Suprapubic skin (tissue), 4 donors: Measurements from ENCODE around the gene SLC6A18. TPM values are rescaled to one million over a fixed set of nuclear protein-coding genes. Genes with fewer than 3 reads are reported as not detected.

Experiments
- DNase-seq, 2 donors: peaks; one replicate each; pipeline ENCODE4 v3.0.0-alpha.2; 2019; ENCODE audit warnings: low spot score in 2 of 2
- H3K27ac ChIP-seq: fragments of 200-600 bp; sonication (generic); one replicate; pipeline ENCODE4 v1.5.1; 2019
- H3K27me3 ChIP-seq: fragments of 200-600 bp; sonication (generic); one replicate; pipeline ENCODE4 v1.5.1; 2019
- H3K36me3 ChIP-seq: fragments of 200-600 bp; sonication (generic); one replicate; pipeline ENCODE4 v1.5.1; 2019
- H3K4me1 ChIP-seq: fragments of 200-600 bp; sonication (generic); one replicate; pipeline ENCODE4 v1.5.1; 2019
- H3K4me3 ChIP-seq: fragments of 200-600 bp; sonication (generic); one replicate; pipeline ENCODE4 v1.5.1; 2019; ENCODE audit warnings: mild to moderate bottlenecking
- H3K9me3 ChIP-seq: fragments of 200-600 bp; sonication (generic); one replicate; pipeline ENCODE4 v1.5.1; 2019
- EP300 ChIP-seq: sonication (generic); formaldehyde crosslinking; IDR thresholded peaks from one replicate; pipeline ENCODE4 v1.6.1; 2017; ENCODE audit warnings: antibody characterized with exemption
- POLR2A ChIP-seq, 2 donors: fragments of 450-650 bp; IDR thresholded peaks; one replicate each; pipeline ENCODE4 v1.6.1; 2017; ENCODE audit warnings: antibody characterized with exemption in 2 of 2, mild to moderate bottlenecking in 2 of 2, moderate library complexity in 2 of 2
- POLR2AphosphoS5 ChIP-seq, 3 donors: sonication (generic); formaldehyde crosslinking; IDR thresholded peaks; one replicate each; pipeline ENCODE4 v1.6.1; 2017; ENCODE audit warnings: antibody characterized with exemption in 3 of 3
- WGBS: methylation state at CpG from one replicate; pipeline ENCODE4 v1.1.5; 2018; 5-methylcytosine and 5-hydroxymethylcytosine counted together
- total RNA-seq, 4 donors: library from RNA; depleted of rRNA; stranded (reverse); fragments of >200 nt; gene quantifications; one replicate each; pipeline ENCODE4 v1.1.0, GENCODE V29; 2016
- TF ChIP-seq, protein P1 (sequence below), 2 donors: fragments of 200-600 bp in 1 of 2; fragments of 450-650 bp in 1 of 2; sonication (generic) in 1 of 2; IDR thresholded peaks; one replicate each; pipeline ENCODE4 v1.5.1; 2016 to 2019; ENCODE audit warnings: antibody characterized with exemption in 2 of 2, mild to moderate bottlenecking in 1 of 2, moderate library complexity in 1 of 2

The SLC6A18 gene
- total RNA-seq, 4 donors from 2014 or later: not detected

DNA sequence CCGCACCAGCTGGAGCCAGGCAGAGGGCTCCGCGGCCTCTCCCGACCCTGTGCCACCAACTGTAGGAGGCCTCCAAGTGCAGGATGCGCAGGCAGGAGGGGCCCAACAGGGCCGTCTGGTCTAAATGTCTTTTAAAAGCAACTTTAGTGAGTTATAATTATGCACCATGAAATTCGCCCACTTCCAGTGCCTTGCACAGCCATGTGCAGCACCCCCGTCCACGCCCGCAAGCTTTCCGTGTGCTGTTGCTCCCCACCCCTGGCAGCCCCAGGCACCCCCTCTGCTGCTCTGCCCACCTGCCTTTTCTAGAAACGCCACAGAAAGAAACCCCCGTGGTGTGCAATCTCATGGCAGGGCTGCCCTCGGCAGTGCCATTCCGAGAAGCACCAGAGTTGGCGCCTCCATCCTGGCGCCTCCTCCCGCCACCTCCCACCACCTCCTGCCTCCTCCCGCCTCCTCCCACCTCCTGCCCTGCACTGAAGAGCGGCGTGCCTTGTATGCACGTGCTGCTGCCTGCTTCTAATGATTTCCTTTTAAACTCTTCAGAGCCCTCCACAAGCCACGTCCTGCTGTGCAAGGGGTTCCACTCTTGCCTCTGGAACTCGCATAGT is 7.5 kb upstream of the SLC6A18 start:
- H3K4me1 ChIP-seq: no peaks in the 10 kb centered on the region
- TF ChIP-seq POLR2AphosphoS5 (IDR thresholded peaks at IDR 0.05) (no peak), EP300 (no peak), POLR2A (IDR thresholded peaks at IDR 0.05) (no peak)
- TF ChIP-seq, protein P1, sequence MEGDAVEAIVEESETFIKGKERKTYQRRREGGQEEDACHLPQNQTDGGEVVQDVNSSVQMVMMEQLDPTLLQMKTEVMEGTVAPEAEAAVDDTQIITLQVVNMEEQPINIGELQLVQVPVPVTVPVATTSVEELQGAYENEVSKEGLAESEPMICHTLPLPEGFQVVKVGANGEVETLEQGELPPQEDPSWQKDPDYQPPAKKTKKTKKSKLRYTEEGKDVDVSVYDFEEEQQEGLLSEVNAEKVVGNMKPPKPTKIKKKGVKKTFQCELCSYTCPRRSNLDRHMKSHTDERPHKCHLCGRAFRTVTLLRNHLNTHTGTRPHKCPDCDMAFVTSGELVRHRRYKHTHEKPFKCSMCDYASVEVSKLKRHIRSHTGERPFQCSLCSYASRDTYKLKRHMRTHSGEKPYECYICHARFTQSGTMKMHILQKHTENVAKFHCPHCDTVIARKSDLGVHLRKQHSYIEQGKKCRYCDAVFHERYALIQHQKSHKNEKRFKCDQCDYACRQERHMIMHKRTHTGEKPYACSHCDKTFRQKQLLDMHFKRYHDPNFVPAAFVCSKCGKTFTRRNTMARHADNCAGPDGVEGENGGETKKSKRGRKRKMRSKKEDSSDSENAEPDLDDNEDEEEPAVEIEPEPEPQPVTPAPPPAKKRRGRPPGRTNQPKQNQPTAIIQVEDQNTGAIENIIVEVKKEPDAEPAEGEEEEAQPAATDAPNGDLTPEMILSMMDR (IDR thresholded peaks at IDR 0.05): no peak
- H3K9me3 ChIP-seq: no peaks in the 10 kb centered on the region
- no peak overlapping the region for H3K4me3 ChIP-seq
- DNase-seq: no peak
- no peak overlapping the region for H3K27ac ChIP-seq
- no peaks in the 10 kb centered on the region for H3K36me3 ChIP-seq
- 45% methylated on average over 24 of the region's 24 CpGs for WGBS
- peaks cover 27% of the 10 kb centered on the region for H3K27me3 ChIP-seq

DNA sequence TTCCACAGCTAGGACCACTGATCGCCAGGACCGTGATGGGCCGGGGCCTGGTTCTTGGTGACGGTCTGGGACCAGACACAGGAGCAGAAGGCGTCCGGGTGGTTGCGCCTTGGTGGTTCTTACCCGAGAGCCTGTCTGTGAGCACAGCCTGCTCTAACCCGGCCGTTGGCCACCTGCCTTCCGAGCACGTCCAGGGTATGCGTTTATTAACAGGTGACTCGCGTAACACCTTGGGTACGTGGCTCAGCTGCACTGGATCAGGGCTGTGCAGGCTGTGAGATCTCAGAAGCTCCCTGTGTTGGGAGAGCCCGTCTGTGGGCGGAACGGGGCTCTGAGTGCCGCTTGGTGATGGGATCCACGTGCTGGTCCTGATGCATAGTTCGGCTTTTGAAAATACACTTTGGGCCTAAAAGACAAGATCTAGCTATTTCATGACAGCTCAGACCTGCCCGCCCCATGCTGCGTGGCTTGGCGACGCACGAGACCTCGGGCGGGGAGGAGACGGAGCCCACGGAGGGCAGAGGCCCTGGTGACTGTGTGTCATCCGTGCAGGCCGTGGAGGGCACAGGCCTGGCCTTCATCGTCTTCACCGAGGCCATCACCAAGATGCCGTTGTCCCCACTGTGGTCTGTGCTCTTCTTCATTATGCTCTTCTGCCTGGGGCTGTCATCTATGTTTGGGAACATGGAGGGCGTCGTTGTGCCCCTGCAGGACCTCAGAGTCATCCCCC is 6.7 kb upstream of the SLC6A18 start:
- Histone ChIP-seq H3K36me3 (no peaks in the 10 kb centered on the region), H3K27me3 (peaks cover 27% of the 10 kb centered on the region), H3K4me3 (no peak overlapping the region), H3K4me1 (no peaks in the 10 kb centered on the region), H3K9me3 (no peaks in the 10 kb centered on the region), H3K27ac (no peak overlapping the region)
- TF ChIP-seq EP300 (no peak), POLR2AphosphoS5 (IDR thresholded peaks at IDR 0.05) (no peak), POLR2A (IDR thresholded peaks at IDR 0.05) (no peak)
- TF ChIP-seq, protein P1 (IDR thresholded peaks at IDR 0.05): no peak
- 95% methylated on average over 11 of the region's 38 CpGs for WGBS
- DNase-seq: no peak

DNA sequence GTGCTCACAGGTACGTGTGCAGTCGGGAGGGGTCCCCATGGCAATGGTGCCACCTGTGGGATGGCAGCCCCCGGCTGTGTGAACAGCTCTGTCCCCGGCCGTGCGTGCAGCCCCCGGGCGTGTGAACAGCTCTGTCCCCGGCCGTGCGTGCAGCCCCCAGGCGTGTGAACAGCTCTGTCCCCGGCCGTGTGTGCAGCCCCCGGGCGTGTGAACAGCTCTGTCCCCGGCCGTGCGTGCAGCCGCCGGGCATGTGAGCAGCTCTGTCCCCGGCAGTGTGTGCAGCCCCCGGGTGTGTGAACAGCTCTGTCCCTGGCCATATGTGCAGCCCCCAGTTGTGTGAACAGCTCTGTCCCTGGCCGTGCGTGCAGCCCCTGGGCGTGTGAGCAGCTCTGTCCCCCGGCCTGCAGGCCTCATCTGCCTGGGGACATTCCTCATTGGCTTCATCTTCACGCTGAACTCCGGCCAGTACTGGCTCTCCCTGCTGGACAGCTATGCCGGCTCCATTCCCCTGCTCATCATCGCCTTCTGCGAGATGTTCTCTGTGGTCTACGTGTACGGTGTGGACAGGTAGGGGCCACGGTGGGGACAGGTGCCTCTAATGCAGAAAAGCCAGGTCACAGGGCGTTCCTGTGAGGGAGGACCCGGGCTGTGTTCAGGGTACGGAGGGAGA is 5.9 kb upstream of the SLC6A18 start:
- TF ChIP-seq, protein P1 (IDR thresholded peaks at IDR 0.05): no peak
- no peak for TF ChIP-seq EP300
- TF ChIP-seq POLR2AphosphoS5 (IDR thresholded peaks at IDR 0.05): no peak
- no peak for TF ChIP-seq POLR2A (IDR thresholded peaks at IDR 0.05)
- Histone ChIP-seq H3K4me3 (no peak overlapping the region), H3K27ac (no peak overlapping the region), H3K4me1 (no peaks in the 10 kb centered on the region), H3K27me3 (peaks cover 30% of the 10 kb centered on the region), H3K36me3 (no peaks in the 10 kb centered on the region), H3K9me3 (no peaks in the 10 kb centered on the region)
- DNase-seq: no peak
- WGBS: 87% methylated on average over 9 of the region's 38 CpGs

DNA sequence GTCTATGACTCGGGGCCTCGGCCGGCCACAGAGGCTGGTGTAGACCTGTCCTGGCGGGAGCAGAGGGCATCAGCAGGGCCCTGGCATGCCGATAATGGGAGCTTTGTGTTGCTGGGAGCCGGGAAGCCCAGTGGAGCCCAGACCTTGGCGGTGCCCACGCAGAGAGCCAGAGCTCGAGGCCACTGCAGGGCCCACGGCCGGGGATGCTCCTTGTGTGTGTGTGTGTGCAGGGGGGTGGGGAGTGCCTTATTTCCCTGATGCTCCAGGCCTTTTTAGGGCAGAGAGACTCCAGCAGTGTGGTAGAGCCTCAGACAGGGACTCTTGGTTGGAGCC is 5.4 kb upstream of the SLC6A18 start:
- TF ChIP-seq POLR2AphosphoS5 (IDR thresholded peaks at IDR 0.05) (no peak), EP300 (no peak), POLR2A (IDR thresholded peaks at IDR 0.05) (no peak)
- TF ChIP-seq, protein P1 (IDR thresholded peaks at IDR 0.05): no peak
- H3K27ac ChIP-seq: no peak overlapping the region
- WGBS: 77% methylated on average over 5 of the region's 11 CpGs
- no peak overlapping the region for H3K4me3 ChIP-seq
- DNase-seq: no peak
- no peaks in the 10 kb centered on the region for H3K36me3 ChIP-seq
- no peaks in the 10 kb centered on the region for H3K4me1 ChIP-seq
- peaks cover 28% of the 10 kb centered on the region for H3K27me3 ChIP-seq
- H3K9me3 ChIP-seq: no peaks in the 10 kb centered on the region

DNA sequence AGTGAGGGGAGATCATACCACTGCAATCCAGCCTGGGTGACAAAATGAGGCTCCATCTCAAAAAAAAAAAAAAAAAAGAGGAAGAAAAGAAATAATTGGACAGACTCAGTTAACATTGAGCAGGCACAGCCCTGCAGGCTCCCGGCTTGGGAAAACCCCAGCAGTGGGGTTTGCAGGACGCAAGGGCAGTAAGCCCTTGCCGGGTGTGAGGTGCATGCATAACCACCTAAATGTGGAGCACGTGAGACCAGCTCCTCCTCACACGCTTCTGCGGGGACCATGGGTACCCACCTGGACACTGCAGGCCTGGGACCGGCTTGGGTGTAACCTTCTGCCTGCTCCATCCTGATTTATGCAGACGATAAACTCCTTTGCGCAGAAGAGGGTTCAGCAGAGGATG is 4.8 kb upstream of the SLC6A18 start:
- Histone ChIP-seq H3K4me1 (no peaks in the 10 kb centered on the region), H3K9me3 (no peaks in the 10 kb centered on the region)
- WGBS: 77% methylated on average over 9 of the region's 9 CpGs

More for the DNA sequence above, 4.8 kb upstream of the SLC6A18 start:
- H3K27me3 ChIP-seq: peaks cover 30% of the 10 kb centered on the region
- DNase-seq: no peak
- H3K27ac ChIP-seq: no peak overlapping the region
- TF ChIP-seq POLR2A (IDR thresholded peaks at IDR 0.05): no peak
- no peak for TF ChIP-seq POLR2AphosphoS5 (IDR thresholded peaks at IDR 0.05)
- TF ChIP-seq EP300: no peak
- TF ChIP-seq, protein P1 (IDR thresholded peaks at IDR 0.05): no peak
- no peaks in the 10 kb centered on the region for H3K36me3 ChIP-seq
- H3K4me3 ChIP-seq: no peak overlapping the region
